GM21526 (cell line): ENCODE measurements around the gene NFIB.

Source experiments
- ATAC-seq: cut with Tn5 transposase; IDR thresholded peaks from one replicate; pipeline ENCODE4 v1.9.1; 2021; ENCODE audit warnings: moderate library complexity; ENCODE audit not compliant: unreplicated experiment, low FRiP score

The NFIB gene

DNA sequence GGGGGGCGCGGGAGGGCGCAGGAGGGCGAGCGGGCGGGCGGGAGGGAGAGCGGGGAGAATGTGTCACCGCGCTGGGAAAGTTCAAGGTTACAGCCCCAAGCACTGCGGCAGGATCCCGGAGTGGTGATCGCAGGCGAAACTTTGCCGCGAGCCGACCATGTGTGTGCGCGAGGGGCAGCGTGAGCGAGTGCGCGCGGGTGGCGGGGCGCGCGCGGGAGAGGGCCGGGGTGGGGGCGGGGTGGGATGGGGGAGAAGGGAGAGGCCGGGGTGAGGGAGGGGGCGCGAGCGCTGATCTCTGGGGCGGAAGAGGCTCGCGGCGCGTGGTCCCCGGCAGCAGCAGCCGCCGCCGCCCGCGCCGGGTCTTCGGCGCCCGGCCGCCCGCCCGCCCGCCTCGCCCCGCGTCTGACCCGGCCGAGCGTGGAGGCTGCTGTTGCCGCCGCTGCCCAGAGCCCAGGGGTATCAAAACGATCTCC, at the start of gene NFIB:
Gene NFIB (minus strand): TSS at position 191 of the 473 bp plus-strand sequence. CDS start 630 bp downstream, outside the sequence.
- ATAC-seq, result no peak

DNA sequence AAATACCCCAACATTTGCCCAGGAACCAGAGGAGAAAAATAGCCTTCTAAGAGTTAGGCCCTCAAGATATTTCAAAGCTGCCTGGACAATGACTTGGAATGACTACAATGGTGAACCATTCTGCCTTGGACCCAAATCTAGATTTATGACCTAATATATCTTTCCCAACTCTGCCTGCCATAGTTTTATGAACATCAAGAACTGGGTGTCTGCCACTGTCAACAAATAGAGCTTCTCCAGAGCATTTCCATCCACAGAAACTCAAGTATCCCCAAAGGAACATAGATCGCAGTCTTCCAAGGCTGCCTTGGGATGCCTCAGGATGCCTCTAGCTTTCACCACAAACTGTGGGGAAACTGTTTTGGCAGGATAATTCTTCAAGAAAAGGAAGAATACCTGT, 48.2 kb upstream of the NFIB start:
- ATAC-seq, result no peak

GRCh38 chr9:14361074-14361473, 47.1 kb upstream of the NFIB start:
- no peak for ATAC-seq

DNA sequence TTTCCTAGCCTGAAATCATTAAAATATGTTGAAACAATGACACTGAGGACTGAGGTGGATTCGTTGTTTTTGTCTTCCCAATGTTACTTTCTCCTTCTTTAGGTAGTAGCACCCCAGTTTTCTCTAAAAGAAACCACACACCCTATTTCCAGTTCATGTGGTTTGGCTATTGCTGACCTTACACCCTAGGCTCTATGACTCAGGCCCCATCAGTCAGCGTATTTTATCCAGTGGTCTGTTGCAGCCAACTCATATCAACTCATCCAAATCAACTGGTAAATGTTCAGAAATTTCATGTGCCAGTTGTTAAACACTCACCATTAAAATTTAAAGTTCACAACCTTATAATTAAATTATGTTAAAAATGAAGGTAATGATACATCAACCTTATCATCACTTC, 44.6 kb upstream of the NFIB start:
- no peak for ATAC-seq

DNA sequence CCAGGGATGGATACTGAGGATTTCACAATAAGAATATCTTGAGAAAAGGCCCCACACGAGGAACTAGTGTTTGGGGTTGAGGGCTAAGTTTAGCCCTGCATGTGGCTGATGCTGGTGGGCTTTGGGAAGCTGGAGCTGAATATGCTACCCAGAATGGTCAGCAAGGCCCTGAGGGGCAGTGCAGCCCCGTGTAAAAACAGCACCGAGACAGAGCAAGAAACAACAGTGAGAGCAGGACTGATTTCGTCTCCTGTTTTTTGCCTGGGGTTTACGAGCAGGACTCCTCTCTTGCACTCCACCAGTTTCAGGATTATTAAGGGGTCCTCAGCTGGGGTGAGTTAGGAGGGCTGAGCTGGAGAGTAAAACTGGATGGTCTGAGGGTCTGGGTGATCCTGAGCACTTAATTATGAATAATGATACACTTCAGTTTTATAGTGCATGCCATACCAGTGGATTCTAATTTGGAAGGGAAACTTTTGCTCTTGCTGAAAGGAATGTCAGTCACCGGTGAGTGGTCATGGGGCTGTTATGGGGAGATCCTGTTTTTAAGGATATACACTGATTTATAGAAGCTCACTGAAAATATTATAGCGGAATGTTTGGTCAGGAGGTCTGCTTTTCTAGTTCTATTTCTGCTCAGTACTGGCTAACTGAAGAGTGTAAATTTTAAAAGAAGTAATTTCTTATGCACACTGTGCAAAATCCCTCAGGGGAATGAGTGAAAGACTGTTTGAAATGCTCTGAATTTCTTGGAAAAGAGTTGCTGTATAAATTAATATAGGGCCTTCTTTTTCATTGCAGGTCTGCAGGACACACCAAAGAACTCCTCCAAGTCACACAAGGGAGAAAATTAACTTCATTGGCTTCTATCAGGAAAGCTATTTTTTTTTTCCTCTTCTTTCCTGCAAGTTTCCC, 42.7 kb upstream of the NFIB start:
- no peak for ATAC-seq

DNA sequence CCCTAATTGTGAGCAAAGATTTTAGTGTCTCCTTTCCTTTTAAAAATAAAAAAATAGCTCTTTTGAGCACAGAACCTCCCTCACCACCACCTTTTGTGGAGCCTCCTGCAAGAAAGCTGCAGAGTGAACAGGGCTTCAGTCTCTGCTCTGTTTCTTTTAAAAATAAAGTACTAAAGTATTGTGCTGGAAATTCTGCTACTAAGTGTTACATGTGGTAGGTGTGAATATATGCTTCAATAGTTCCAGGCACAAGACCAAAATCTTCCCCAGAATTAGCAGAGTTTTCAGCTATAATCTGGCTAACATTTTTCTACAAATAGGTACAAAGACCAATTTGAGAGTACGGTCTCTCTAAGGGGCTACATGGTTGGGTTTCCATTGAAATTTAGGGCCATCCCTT, 40.3 kb upstream of the NFIB start:
- no peak for ATAC-seq

- ATAC-seq, result peak; percentile 87
Observed at GRCh38 chr9:14353222-14354056, 39.5 kb upstream of the NFIB start.

DNA sequence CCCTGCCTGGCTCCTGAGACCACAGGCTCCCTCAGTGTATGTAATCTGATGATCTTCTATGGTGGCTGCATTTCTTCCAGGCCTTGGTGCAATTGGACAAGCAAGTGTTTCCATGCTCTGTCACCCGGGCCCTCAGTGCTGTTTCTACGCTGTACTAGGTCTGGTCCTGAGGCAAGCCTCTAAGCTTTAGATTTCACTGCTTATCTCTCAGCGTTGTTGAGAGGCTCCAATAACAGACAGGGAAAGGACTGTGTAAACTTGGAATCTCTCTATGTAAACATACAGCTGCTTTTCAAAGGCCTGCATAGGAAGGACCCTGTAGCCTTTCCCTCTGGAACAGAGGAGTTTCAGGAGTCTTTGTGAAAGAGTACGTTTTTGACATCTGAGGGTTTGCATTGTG, 38.6 kb upstream of the NFIB start:
- ATAC-seq, result no peak

- no peak for ATAC-seq
Observed at GRCh38 chr9:14351221-14351836, 37.4 kb upstream of the NFIB start.

DNA sequence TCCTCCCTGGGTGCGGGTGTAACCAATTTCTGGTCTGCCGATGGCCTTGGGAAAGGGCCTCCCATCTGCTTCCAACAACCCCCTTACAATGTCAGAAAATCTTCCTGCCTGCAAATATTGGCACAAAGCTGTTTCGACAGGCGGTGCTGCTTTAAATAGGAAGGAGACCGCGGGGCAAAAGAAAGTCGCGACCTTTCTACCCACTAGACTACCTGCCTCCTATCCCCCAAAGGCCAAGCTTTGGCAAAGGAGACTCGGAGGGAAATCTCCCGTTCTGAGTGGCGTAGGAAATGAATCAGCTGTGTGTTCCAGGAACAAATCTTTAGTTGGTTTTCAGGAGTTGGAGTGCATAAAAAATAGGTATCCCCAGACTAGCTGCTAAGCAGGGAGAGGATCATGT, 36.8 kb upstream of the NFIB start:
- ATAC-seq, result no peak

GRCh38 chr9:14350349-14350728, 36.4 kb upstream of the NFIB start:
- no peak for ATAC-seq

DNA sequence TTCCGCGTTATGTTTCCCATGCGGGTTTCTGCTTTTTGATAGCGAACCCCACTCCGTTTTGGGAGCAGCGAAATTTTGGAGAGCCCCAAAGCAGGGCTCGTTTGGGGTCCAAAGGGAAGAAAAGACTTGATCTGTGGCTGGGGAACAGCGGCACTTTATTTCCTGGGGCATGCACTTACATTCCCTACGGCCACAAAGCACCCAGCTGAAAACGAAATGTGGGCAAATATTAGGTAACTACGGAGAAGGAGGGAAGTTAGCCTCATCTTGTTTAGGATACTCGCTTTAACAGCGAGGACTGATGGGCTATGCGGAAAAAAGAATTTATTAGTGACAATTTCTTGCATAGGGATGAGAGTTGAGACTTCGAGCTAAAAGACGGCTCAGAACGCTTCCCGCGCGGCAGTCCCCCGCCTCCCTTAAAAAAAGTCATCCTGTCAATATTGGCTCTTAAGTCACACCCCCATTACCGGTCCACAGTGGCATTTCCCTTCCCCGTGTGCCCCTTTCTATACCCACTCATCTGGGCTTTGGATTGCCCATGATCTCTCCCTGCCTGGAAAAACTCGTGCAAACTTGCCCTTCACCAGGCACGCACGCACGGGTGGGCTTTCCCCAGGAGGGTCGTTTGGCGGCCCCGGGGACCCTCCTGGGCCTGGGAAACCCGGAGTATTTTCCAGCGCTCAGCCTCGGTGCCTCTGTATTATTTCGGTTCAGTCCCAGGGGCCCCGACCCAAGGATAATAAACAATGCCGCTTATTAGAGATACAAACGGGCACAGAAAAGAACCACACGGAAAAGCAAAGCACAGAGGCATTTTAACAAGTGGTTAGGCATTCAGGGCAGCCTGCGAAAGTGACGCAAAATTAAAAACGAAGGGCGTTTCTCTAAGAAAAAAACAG, 35.8 kb upstream of the NFIB start:
- no peak for ATAC-seq

DNA sequence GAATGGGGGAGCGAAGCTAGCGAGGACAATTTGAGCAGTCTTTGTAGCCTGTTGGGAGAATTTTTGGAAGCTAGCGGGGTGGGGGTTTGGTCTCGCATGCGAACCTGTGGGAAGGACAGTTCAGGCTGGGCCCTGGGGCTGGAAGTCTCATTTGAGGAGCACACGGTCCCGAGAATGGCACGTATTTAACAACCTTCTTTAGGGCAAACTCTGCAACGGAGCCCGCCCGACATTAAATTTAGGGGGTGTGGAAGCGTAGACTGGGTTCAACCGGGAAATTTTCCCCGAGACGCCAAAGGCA, 35.2 kb upstream of the NFIB start:
- ATAC-seq, result no peak

- no peak for ATAC-seq
Observed at GRCh38 chr9:14348373-14349145, 34.6 kb upstream of the NFIB start.

DNA sequence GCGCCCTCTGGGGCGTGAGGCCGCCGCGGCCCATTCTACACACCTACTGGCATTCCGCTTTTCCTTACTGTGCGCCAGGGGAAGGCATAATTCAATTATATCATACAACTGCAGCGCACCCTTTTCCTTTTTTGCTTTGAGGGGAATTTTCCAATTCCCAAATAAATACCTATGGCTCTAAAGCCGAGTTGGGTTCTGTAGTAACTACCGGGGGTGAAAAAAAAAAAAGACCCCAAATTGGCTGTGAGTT, 34.1 kb upstream of the NFIB start:
- no peak for ATAC-seq

- ATAC-seq, result no peak
Observed at GRCh38 chr9:14347406-14348122, 33.6 kb upstream of the NFIB start.

- no peak for ATAC-seq
Observed at GRCh38 chr9:14346811-14347405, 33.0 kb upstream of the NFIB start.

DNA sequence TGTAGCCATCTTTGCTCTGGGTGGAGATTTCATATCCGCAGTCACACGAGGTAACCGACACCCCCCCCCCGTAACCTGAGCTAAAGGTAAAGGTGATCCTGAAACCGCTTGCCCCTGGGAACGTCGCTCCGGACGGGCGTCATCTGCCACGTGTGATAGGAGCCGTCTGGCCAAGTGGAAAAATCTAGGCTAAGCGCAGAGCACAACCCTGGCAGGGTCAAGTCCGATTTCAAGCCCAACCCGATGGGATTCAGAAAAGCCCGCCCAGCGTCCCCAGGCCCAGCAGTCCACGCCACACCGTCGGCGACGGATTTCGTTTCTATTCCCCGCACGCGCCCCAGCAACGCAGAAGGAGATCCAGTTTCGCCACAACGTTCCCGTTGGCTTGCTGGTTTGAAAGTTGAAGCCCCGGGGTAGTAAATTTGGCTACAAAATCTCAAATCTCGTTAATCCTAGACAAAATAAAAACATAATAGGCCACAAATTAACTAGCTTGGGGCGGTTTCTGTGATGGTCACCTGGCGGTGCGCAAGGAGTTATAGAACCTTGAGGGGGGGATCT, 32.4 kb upstream of the NFIB start:
- no peak for ATAC-seq
